T-cell (primary cell): ENCODE measurements around the gene SYNGR3. TPM values are rescaled to one million over a fixed set of nuclear protein-coding genes. Genes with fewer than 3 reads are reported as not detected.

Experiments
- ATAC-seq, 4 experiments: fragments of 200-7000 bp in 3 of 4; fragments of 150-1000 bp in 1 of 4; cut with Tn5 transposase; replicated peaks in 1 of 4; 1 replicate in 3 of 4; 2 replicates in 1 of 4; pipeline ENCODE4 v1.10.0; 2021; ENCODE audit warnings: moderate library complexity in 3 of 4, mild to moderate bottlenecking in 2 of 4, moderate number of reproducible peaks in 1 of 4
- CTCF ChIA-PET, 2 donors: fragments of 300-600 bp; sonication (Branson Sonifier 250); formaldehyde crosslinking; loops; one replicate each; lab custom pipeline; 2022; ENCODE audit warnings: antibody characterized with exemption in 2 of 2; lab: Charles Lee
- POLR2A ChIA-PET, 2 donors: fragments of 300-600 bp; sonication (Branson Sonifier 250); formaldehyde crosslinking; loops; one replicate each; lab custom pipeline; 2022; ENCODE audit warnings: antibody characterized with exemption in 2 of 2; lab: Charles Lee
- DNase-seq, 35 experiments: peaks; one replicate each; pipeline versions ENCODE4 v3.0.0 to v3.0.0-alpha.2; 2013 to 2023
- H3K27ac ChIP-seq: one replicate; pipeline ENCODE4 v1.5.1; 2013; ENCODE audit warnings: low read length
- H3K27me3 ChIP-seq, 2 experiments: replicated peaks in 1 of 2; 1 replicate in 1 of 2; 2 replicates in 1 of 2; pipeline versions ENCODE4 v1.6.1 to v1.7.0; 2013; ENCODE audit warnings: low read length in 1 of 2, mixed read lengths in 1 of 2; ENCODE audit not compliant: control insufficient read depth in 2 of 2, insufficient read depth in 2 of 2; ENCODE audit errors: extremely low read depth in 1 of 2
- H3K36me3 ChIP-seq, 2 donors: 1 replicate in 1 of 2; 2 replicates in 1 of 2; pipeline versions ENCODE4 v1.6.1 to v1.7.0; 2013; ENCODE audit warnings: low read length in 1 of 2; ENCODE audit not compliant: control insufficient read depth in 2 of 2, insufficient read depth in 1 of 2; ENCODE audit errors: extremely low read depth in 1 of 2
- H3K4me1 ChIP-seq, 2 experiments: 1 replicate in 1 of 2; 2 replicates in 1 of 2; pipeline versions ENCODE4 v1.6.1 to v1.7.0; 2013; ENCODE audit warnings: low read length in 2 of 2, mixed read lengths in 1 of 2; ENCODE audit not compliant: insufficient read depth in 2 of 2, control insufficient read depth in 1 of 2; ENCODE audit errors: extremely low read depth in 1 of 2
- H3K4me3 ChIP-seq, 2 donors: 1 replicate in 1 of 2; 2 replicates in 1 of 2; pipeline versions ENCODE4 v1.5.1 to v1.7.0; 2013; ENCODE audit warnings: mild to moderate bottlenecking in 2 of 2, low read length in 1 of 2, moderate library complexity in 1 of 2; ENCODE audit not compliant: control insufficient read depth in 1 of 2; ENCODE audit errors: extremely low read depth in 1 of 2
- H3K9me3 ChIP-seq: 2 replicates; pipeline ENCODE4 v1.7.0; 2013
- H3K27ac Mint-ChIP-seq, 2 donors: one replicate each; pipeline ENCODE4 v1.8.0; 2020 to 2021; ENCODE audit warnings: mild to moderate bottlenecking in 2 of 2, mixed read lengths in 2 of 2
- H3K27me3 Mint-ChIP-seq, 2 donors: one replicate each; pipeline ENCODE4 v1.8.0; 2021 to 2022; ENCODE audit warnings: mixed read lengths in 2 of 2
- H3K36me3 Mint-ChIP-seq: one replicate; pipeline ENCODE4 v1.8.0; 2021; ENCODE audit warnings: mixed read lengths
- H3K4me1 Mint-ChIP-seq, 3 donors: one replicate each; pipeline ENCODE4 v1.8.0; 2020 to 2022; ENCODE audit warnings: mixed read lengths in 3 of 3, mild to moderate bottlenecking in 1 of 3
- H3K4me3 Mint-ChIP-seq, 3 donors: one replicate each; pipeline ENCODE4 v1.8.0; 2020 to 2022; ENCODE audit warnings: mild to moderate bottlenecking in 3 of 3, mixed read lengths in 3 of 3, moderate library complexity in 3 of 3
- H3K9me3 Mint-ChIP-seq, 3 donors: one replicate each; pipeline ENCODE4 v1.8.0; 2020 to 2022; ENCODE audit warnings: mixed read lengths in 3 of 3
- WGBS: methylation state at CpG from one replicate; pipeline ENCODE4 v1.1.5; 2013; ENCODE audit warnings: missing lambda C conversion rate; ENCODE audit not compliant: insufficient coverage; 5-methylcytosine and 5-hydroxymethylcytosine counted together
- total RNA-seq, 35 experiments: library from RNA in 6 of 35; stranded (reverse) in 6 of 35; fragments of 120-200 nt in 1 of 35; gene quantifications; one replicate each; pipeline versions ENCODE4 v1.2.1 to v1.2.4 and lab custom pipeline; 2013 to 2026

SYNGR3 gene
- total RNA-seq, 5 donors from 2014 or later (not counting 1 experiment from before 2014, with no cell fraction given): 1.1 to 5.7 (median 1.7) TPM

DNA sequence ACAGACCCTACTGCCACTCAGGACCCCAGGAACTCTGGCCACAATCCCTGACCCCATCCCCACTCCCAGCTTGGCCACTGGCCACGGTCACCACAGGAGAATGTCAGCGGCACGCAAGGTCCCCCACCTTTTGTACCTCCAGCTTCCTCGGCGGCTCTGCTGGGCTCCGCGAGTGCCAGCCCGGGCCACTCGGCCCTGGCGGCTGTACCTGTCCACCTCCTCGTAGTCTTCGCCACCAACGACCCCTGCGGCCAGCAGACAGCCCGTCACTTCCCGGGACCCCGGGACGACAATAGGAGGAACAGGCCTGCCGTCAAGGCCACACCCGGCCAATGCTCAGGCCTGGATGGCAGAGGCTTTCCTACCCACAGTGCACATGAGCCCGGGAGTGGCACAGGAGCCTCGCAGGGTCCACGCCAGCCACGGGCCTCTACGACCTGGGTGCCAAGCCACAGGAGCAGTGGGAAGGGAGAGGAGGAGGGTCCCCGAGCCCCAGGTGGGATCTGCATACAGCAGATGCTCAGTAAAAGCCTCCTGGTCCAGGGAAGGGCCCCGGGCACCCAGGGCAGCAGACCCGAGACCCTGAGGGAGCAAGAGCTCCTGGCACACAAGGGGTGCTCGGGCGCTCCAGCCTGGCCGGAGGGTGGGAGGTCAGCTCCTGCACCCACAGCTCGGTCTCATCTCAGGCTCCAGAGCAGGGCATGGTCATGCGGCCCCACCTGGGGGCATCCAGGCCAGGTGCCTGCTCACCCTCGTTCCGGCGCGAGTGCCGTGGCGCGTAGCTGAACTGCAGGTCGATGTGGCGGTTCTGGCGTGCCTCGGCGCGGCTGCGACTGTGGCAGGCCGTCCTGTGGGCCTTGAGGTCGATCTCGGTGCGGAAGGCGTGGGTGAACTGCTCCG, 11.9 kb downstream of the SYNGR3 start:
- no peak for ATAC-seq
- Mint-ChIP-seq H3K9me3 (no peaks in the 10 kb centered on the region), H3K36me3 (peaks cover 14% of the 10 kb centered on the region), H3K27ac (no peak overlapping the region), H3K4me1 (peaks cover 15 to 23% (median 15%) of the 10 kb centered on the region in 3 donors), H3K27me3 (no peaks in the 10 kb centered on the region), H3K4me3 (no peak overlapping the region)
- Histone ChIP-seq H3K27ac (no peak overlapping the region), H3K4me3 (no peak overlapping the region), H3K9me3 (no peaks in the 10 kb centered on the region), H3K27me3 (no peaks in the 10 kb centered on the region), H3K4me1 (peaks cover 2 to 36% of the 10 kb centered on the region in 2 experiments), H3K36me3 (peaks cover 30 to 61% of the 10 kb centered on the region in 2 donors)
- ChIA-PET POLR2A (interaction anchor here in 1 of 2 donors (0.5 kb wide), 1 partner anchor 9 kb away, joined by 3 read pairs; no protein-coding TSS in a partner anchor), CTCF (interaction anchor here in 1 of 2 donors (0.8 kb wide), 1 partner anchor 154 kb away, joined by 3 read pairs; the partner anchor contains the start of gene TRAF7)
- WGBS: 96% methylated on average over 53 of the region's 53 CpGs
- no peak for DNase-seq

- Histone ChIP-seq H3K4me3 (no peak overlapping the region), H3K27ac (no peak overlapping the region), H3K27me3 (no peaks in the 10 kb centered on the region), H3K36me3 (peaks cover 28 to 59% of the 10 kb centered on the region in 2 donors), H3K4me1 (peaks cover 2 to 45% of the 10 kb centered on the region in 2 experiments), H3K9me3 (no peaks in the 10 kb centered on the region)
- ChIA-PET CTCF (interaction anchor here in 1 of 2 donors (0.8 to 1.1 kb wide), 2 partner anchors 150 to 153 kb away, joined by 3 read pairs; partner anchors contain the start of gene TRAF7), POLR2A (no interaction called here)
- no peak for ATAC-seq
- Mint-ChIP-seq H3K9me3 (no peaks in the 10 kb centered on the region), H3K4me3 (no peak overlapping the region), H3K4me1 (peaks cover 22 to 32% (median 23%) of the 10 kb centered on the region in 3 donors), H3K27ac (no peak overlapping the region), H3K36me3 (peaks cover 11% of the 10 kb centered on the region), H3K27me3 (no peaks in the 10 kb centered on the region)
- no peak for DNase-seq
- 97% methylated on average over 46 of the region's 47 CpGs for WGBS
Measured at GRCh38 chr16:2002406-2003230, 12.8 kb downstream of the SYNGR3 start.

GRCh38 chr16:2003231-2003826, 13.6 kb downstream of the SYNGR3 start:
- Mint-ChIP-seq H3K9me3 (no peaks in the 10 kb centered on the region), H3K36me3 (peaks cover 9% of the 10 kb centered on the region), H3K4me1 (peaks cover 29 to 39% (median 30%) of the 10 kb centered on the region in 3 donors), H3K27me3 (no peaks in the 10 kb centered on the region), H3K4me3 (no peak overlapping the region), H3K27ac (no peak overlapping the region)
- ChIA-PET CTCF (interaction anchor here (0.6 to 1.5 kb wide), 4 partner anchors 137 to 586 kb away, joined by 3 to 8 read pairs (median 6); partner anchors contain the start of gene TRAF7 (in 1 of the 2)), POLR2A (no interaction called here)
- no peak for DNase-seq
- Histone ChIP-seq H3K4me3 (no peak overlapping the region), H3K9me3 (no peaks in the 10 kb centered on the region), H3K27me3 (no peaks in the 10 kb centered on the region), H3K4me1 (peaks cover 7 to 52% of the 10 kb centered on the region in 2 experiments), H3K27ac (no peak overlapping the region), H3K36me3 (peaks cover 28 to 53% of the 10 kb centered on the region in 2 donors)
- ATAC-seq: no peak
- WGBS: 86% methylated on average over 3 of the region's 8 CpGs

- Histone ChIP-seq H3K36me3 (peaks cover 26 to 46% of the 10 kb centered on the region in 2 donors), H3K9me3 (no peaks in the 10 kb centered on the region), H3K27ac (no peak overlapping the region), H3K27me3 (no peaks in the 10 kb centered on the region), H3K4me3 (no peak overlapping the region), H3K4me1 (peaks cover 13 to 59% of the 10 kb centered on the region in 2 experiments)
- peaks cover 36 to 45% (median 36%) of the 10 kb centered on the region in 3 donors for H3K4me1 Mint-ChIP-seq
- no peak overlapping the region for H3K4me3 Mint-ChIP-seq
- peaks cover 8% of the 10 kb centered on the region for H3K36me3 Mint-ChIP-seq
- DNase-seq (peak; percentile 67 to 91 (median 83)), ATAC-seq (peak; percentile 88 to 93 (median 90))
- ChIA-PET POLR2A (interaction anchor here (0.5 to 0.9 kb wide), 2 partner anchors 39 to 518 kb away, joined by 3 to 4 read pairs; partner anchors contain the start of gene RPS2 (in 1 of the 2)), CTCF (interaction anchor here (0.6 to 1.5 kb wide), 7 partner anchors 12 to 586 kb away, joined by 3 to 8 read pairs (median 4); partner anchors contain the start of genes MSRB1 (in 1 of the 2) and TRAF7 (in 1 of the 2))
- H3K27ac Mint-ChIP-seq: no peak overlapping the region
- H3K9me3 Mint-ChIP-seq: no peaks in the 10 kb centered on the region
- no peaks in the 10 kb centered on the region for H3K27me3 Mint-ChIP-seq
- WGBS: 41% methylated on average over 32 of the region's 36 CpGs
Measured at GRCh38 chr16:2003827-2004641, 14.3 kb downstream of the SYNGR3 start.

DNA sequence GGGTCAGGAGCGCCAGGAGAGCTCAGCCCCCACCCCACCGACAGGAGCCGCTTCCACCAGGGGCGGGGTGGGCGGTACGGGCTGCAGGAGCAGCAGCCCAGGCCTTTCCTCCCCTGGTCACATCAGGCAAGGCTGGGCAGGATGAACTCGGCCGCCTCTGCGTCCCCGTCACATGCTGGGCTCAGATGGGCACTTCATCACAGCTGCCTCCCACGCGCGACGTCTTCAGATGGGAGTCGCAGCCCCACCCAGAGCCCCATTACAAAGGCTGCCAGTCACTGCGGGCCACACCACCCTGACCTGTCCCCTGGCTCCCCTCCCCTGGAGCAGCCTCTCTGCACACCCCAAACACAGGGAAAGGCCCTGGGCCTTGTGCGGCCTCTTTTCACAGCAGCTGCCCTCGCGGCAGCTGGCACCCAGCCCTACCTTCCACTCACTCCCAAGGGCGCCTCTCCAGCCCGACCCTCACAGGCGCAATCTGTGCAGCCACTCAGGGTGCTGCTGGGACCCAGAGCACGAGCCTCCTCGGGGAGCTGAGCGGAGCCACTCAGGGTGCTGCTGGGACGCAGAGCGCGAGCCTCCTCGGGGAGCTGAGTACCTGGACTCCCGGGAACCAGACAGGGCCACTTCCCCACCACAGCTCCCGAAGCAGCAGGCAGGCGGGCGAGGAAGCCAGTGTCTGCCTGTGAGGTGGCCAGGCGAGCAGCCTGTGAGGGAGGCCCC, 15.2 kb downstream of the SYNGR3 start:
- peaks cover 14 to 61% of the 10 kb centered on the region in 2 experiments for H3K4me1 ChIP-seq
- Mint-ChIP-seq H3K36me3 (peaks cover 8% of the 10 kb centered on the region), H3K27me3 (no peaks in the 10 kb centered on the region), H3K27ac (no peak overlapping the region), H3K4me1 (peaks cover 36 to 45% (median 37%) of the 10 kb centered on the region in 3 donors), H3K4me3 (no peak overlapping the region), H3K9me3 (no peaks in the 10 kb centered on the region)
- ATAC-seq (no peak), DNase-seq (no peak)
- CTCF ChIA-PET: interaction anchor here (0.6 to 1.5 kb wide), 5 partner anchors 12 to 150 kb away, joined by 3 to 6 read pairs (median 4); partner anchors contain the start of genes MSRB1 (in 1 of the 2) and TRAF7 (in 1 of the 2)
- H3K27me3 ChIP-seq: no peaks in the 10 kb centered on the region
- H3K4me3 ChIP-seq: no peak overlapping the region
- H3K9me3 ChIP-seq: no peaks in the 10 kb centered on the region
- H3K27ac ChIP-seq: no peak overlapping the region
- POLR2A ChIA-PET: interaction anchor here (0.5 to 0.9 kb wide), 2 partner anchors 40 to 517 kb away, joined by 3 to 4 read pairs; partner anchors contain the start of gene RPS2 (in 1 of the 2)
- WGBS: 90% methylated on average over 27 of the region's 34 CpGs
- peaks cover 21 to 37% of the 10 kb centered on the region in 2 donors for H3K36me3 ChIP-seq
